Urothelium cell line (cell line): ENCODE results near the gene CYP2D6.
A peak's percentile ranks its signal among the peaks of the same experiment; 100 is the strongest.
"Not testable (repeated sequence)": the region's sequence is repeated elsewhere in the genome, so short reads cannot be mapped to it uniquely, and the experiment has no call there.

ENCODE experiments used
- DNase-seq: peaks from one replicate; pipeline ENCODE4 v3.0.0; 2011; ENCODE audit warnings: low spot score, mixed read lengths
- FAIRE-seq: peaks from 2 replicates; lab custom pipeline; 2011; peaks lifted over from hg19 to GRCh38; lab: Jason Lieb, UNC

CYP2D6 gene

GRCh38 chr22:42158456-42159132 lies 28.0 kb upstream of the CYP2D6 start:
- DNase-seq, result no peak
- FAIRE-seq, result no peak

DNA sequence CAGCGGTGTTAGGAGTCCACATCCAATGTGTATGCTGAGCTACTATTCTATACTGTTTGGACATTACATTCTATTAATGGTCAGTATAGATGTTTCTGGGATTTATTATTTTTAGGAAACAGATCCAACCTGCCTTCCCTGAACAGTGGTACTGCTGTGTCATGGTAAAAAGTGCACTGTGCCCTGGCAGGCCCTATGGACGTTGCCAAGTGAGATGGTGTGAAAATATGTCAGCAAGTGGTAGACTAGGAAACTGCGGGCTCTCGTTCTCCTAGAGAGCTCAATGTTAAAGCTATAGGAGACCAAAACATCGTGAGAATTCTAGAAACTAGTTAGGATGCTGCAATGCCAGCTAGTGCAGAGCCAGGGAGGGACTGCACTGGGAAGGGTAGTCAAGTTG lies 26.0 kb upstream of the CYP2D6 start:
- FAIRE-seq (no peak), DNase-seq (no peak)

DNA sequence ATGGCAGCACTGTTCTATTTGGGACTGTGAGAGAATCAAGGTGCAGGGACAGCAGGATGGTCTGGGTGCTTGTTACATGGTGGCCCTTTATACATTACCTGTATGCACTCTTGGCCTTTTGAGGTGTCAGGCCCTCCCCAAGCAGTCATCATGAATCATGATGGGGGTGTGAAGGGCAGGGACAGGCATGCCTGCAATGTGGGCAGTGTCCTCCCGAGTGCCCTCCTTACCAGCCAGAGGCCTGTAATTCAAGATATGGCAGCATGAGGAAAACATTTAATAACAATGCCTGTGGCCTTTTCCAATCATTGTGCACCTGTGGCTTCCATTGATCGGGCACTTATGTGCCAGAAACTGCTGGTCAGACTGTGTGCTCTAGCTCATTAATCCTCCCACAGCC lies 25.5 kb upstream of the CYP2D6 start:
- DNase-seq (no peak), FAIRE-seq (no peak)

DNA sequence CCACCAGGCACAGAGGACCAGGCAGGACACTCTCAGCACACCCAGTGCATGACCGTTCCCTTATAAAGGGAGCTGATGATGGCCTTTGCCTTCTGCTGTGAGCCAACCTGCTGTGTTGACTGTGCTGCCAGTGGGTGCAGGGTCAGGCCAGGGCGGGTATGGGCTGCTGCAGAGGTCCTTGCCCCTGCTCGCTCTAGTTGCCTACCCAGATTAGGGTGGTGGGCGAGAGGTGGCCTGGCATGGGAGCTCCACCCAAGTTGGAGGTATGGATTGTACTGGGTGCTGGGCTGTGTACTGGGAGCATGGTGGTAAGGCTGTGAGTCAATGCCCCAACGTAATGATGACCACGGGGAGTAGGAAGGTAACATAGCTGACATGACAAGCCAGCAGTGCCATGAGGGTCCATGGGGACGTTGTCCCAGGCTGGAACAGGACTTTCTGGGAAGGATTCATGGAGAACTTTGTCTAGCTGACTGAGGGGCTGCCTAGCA lies 24.5 kb upstream of the CYP2D6 start:
- no peak for DNase-seq

GRCh38 chr22:42154293-42155052 lies 23.9 kb upstream of the CYP2D6 start:
- no peak for FAIRE-seq

More for the DNA sequence above, 24.5 kb upstream of the CYP2D6 start:
- FAIRE-seq, result peak; percentile 88

GRCh38 chr22:42152661-42153270 lies 22.2 kb upstream of the CYP2D6 start:
- DNase-seq (no peak), FAIRE-seq (no peak)

More at GRCh38 chr22:42154293-42155052, 23.9 kb upstream of the CYP2D6 start:
- DNase-seq, result no peak

DNA sequence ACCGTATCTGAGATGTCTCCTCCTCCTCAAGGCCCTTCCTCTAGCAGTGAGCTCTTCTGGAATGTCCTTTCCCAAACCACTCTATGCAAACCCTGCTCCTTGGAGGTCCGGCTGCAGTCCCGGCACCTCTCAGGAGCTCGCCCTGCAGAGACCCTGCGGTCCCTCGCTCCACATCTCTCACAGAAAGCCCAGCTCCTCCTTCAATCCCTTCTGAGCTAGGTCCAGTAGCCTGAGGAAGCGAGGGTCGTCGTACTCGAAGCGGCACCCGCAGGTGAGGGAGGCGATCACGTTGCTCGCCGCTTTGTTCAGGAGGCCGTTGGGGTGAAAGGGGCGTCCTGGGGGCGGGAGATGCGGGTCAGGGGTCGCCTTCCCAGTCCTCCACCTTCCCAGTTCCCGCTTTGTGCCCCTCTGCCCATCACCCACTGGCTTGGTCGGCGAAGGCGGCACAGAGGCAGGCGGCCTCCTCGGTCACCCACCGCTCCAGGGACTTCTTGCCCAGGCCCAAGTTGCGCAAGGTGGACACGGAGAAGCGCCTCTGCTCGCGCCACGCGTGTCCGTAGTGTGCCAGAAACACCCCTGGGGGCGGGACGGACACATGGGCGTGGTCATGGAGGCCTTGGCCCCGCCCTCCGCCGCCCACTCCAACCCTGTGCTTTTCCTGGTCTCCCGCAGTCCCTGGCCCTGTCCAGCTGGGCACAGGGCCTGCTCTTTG lies 21.5 kb upstream of the CYP2D6 start:
- FAIRE-seq (no peak), DNase-seq (no peak)

GRCh38 chr22:42150727-42151590 lies 20.3 kb upstream of the CYP2D6 start:
- DNase-seq (no peak), FAIRE-seq (no peak)

GRCh38 chr22:42149798-42150197 lies 19.2 kb upstream of the CYP2D6 start:
- DNase-seq, FAIRE-seq: not testable (repeated sequence)

- peak; percentile 97 for FAIRE-seq
Observed at GRCh38 chr22:42145175-42145574, 14.6 kb upstream of the CYP2D6 start.

DNA sequence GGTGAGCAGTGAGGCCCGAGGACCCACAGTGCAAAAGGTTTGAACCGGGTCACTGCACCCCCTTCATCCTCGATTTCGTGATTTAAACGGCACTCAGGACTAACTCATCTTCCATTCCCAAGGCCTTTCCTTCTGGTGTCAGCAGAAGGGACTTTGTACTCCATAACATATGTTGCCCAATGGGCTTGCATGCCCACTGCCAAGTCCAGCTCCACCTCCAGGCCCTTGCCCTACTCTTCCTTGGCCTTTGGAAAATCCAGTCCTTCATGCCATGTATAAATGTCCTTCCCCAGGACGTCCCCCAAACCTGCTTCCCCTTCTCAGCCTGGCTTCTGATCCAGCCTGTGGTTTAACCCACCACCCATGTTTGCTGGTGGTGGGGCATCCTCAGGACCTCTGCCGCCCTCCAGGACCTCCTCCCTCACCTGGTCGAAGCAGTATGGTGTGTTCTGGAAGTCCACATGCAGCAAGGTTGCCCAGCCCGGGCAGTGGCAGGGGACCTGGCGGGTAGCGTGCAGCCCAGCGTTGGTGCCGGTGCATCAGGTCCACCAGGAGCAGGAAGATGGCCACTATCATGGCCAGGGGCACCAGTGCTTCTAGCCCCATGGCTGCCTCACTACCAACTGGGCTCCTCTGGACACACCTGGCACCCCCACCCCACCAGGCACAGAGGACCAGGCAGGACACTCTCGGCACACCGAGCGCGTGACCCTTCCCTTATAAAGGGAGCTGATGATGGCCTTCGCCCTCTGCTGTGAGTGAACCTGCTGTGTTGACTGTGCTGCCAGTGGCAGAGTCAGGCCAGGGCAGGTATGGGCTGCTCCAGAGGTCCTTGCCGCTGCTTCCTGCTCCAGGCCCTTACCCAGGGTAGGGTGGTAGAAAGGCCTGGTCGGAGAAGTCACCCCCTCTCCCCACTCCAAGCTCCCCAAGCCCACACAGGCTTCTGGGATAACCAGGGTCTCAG lies 13.5 kb upstream of the CYP2D6 start:
- not testable (repeated sequence) for DNase-seq
- peak; percentile 48 for FAIRE-seq

More at GRCh38 chr22:42145175-42145574, 14.6 kb upstream of the CYP2D6 start:
- DNase-seq, result no peak

- no peak for FAIRE-seq
- no peak for DNase-seq
Observed at GRCh38 chr22:42142771-42143461, 12.3 kb upstream of the CYP2D6 start.

DNA sequence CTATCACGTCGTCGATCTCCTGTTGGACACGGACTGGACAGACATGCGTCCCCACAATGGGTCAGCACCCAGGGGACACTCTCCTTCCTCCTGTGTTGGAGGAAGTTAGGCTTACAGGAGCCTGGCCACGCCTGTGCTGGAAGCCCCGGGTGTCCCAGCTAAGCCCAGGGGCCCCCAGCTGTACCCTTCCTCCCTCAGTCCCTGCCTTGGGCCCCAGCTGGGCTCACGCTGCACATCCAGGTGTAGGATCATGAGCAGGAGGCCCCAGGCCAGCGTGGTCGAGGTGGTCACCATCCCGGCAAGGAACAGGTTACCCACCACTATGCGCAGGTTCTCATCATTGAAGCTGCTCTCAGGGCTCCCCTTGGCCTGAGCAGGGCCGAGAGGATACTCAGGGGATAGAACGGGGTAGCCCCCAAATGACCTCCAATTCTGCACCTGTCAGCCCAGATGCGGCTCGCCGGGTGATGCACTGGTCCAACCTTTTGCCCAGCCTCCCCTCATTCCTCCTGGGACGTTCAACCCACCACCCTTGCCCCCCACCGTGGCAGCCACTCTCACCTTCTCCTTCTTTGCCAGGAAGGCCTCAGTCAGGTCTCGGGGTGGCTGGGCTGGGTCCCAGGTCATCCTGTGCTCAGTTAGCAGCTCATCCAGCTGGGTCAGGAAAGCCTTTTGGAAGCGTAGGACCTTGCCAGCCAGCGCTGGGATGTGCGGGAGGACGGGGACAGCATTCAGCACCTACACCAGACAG lies 10.9 kb upstream of the CYP2D6 start:
- peak; percentile 40 for FAIRE-seq
- DNase-seq, result not testable (repeated sequence)

DNA sequence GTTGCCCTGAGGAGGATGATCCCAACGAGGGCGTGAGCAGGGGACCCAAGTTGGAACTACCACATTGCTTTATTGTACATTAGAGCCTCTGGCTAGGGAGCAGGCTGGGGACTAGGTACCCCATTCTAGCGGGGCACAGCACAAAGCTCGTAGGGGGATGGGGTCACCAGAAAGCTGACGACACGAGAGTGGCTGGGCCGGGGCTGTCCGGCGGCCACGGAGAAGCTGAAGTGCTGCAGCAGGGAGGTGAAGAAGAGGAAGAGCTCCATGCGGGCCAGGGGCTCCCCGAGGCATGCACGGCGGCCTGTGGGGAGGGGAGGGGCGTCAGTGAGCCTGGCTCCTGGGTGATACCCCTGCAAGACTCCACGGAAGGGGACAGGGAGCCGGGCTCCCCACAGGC lies 9.5 kb upstream of the CYP2D6 start:
- not testable (repeated sequence) for FAIRE-seq, DNase-seq

GRCh38 chr22:42139508-42139907 lies 8.9 kb upstream of the CYP2D6 start:
- DNase-seq, FAIRE-seq: not testable (repeated sequence)

- FAIRE-seq (no peak), DNase-seq (no peak)
Observed at GRCh38 chr22:42138972-42139371, 8.4 kb upstream of the CYP2D6 start.

DNA sequence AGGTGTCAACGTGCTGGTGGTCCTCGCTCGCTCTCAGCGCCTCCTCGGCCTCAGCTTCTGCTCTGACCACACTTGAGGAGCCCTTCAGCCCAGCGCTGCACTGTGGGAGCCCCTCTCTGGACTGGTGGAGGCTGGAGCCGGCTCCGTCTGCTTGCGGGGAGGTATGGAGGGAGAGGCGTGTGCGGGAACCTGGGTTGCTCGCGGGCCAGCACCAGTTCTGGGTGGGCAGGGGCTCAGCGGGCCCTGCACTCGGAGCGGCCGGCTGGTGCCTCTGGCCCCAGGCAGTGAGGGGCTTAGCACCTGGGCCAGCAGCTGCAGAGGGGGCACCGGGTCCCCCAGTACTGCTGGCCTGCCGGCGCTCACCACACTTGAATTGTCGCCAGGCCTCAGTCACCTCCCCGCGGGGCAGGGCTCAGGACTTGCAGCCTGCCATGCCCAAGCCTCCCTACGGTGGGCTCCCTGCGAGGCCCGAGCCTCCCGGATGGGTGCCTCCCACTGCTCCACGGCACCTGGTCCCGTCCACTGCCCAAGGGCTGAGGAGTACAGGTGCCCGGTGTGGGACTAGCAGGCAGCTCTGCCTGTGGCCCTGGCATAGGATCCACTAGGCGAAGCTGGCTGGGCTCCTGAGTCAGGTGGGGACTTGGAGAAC lies 7.6 kb upstream of the CYP2D6 start:
- FAIRE-seq (no peak), DNase-seq (no peak)
